Spleen (tissue), 7 donors: ENCODE measurements around the gene THSD4.

Source experiments
- POLR2AphosphoS5 ChIP-seq, 3 donors: sonication (generic); formaldehyde crosslinking; IDR thresholded peaks; one replicate each; pipeline ENCODE4 v1.5.1; 2017; ENCODE audit warnings: antibody characterized with exemption in 3 of 3
- TF ChIP-seq, protein P1 (sequence below), 11 experiments: fragments of 200-600 bp in 7 of 11; fragments of 450-650 bp in 4 of 11; sonication (generic) in 4 of 11; IDR thresholded peaks in 8 of 11; conservative IDR thresholded peaks in 3 of 11; 1 replicate in 7 of 11; 2 replicates in 4 of 11; pipeline versions ENCODE4 v1.4.0 to v1.8.0; 2016 to 2021; ENCODE audit warnings: antibody characterized with exemption in 11 of 11, inconsistent platforms in 4 of 11, mild to moderate bottlenecking in 1 of 11
- donor health status: DM: no; HTN: no; CAD: no; lungs with moderate emphysema.
- donor health status: DM: no; HTN: no; CAD: no.
- donor health status: DM: no; HTN: no; CAD: no.

GRCh38 chr15:71414853-71415252 is 299.6 kb downstream of the THSD4 start:
- TF ChIP-seq, protein P1, sequence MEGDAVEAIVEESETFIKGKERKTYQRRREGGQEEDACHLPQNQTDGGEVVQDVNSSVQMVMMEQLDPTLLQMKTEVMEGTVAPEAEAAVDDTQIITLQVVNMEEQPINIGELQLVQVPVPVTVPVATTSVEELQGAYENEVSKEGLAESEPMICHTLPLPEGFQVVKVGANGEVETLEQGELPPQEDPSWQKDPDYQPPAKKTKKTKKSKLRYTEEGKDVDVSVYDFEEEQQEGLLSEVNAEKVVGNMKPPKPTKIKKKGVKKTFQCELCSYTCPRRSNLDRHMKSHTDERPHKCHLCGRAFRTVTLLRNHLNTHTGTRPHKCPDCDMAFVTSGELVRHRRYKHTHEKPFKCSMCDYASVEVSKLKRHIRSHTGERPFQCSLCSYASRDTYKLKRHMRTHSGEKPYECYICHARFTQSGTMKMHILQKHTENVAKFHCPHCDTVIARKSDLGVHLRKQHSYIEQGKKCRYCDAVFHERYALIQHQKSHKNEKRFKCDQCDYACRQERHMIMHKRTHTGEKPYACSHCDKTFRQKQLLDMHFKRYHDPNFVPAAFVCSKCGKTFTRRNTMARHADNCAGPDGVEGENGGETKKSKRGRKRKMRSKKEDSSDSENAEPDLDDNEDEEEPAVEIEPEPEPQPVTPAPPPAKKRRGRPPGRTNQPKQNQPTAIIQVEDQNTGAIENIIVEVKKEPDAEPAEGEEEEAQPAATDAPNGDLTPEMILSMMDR (IDR thresholded peaks at IDR 0.05 in 8 of 11, conservative IDR thresholded peaks at IDR 0.05 in 3 of 11): no peak
- no peak for TF ChIP-seq POLR2AphosphoS5 (IDR thresholded peaks at IDR 0.05)
